ENCODE results near the gene NR1I2. TPM values are rescaled to one million over a fixed set of nuclear protein-coding genes. Genes with fewer than 3 reads are reported as not detected.

The NR1I2 gene
- total and polyA plus RNA-seq, 2 donors (not counting 3 experiments of a cell fraction or from before 2014, with no cell fraction given): 0.03 TPM; not detected in 1

GRCh38 chr3:119794401-119794800 lies 12.5 kb downstream of the NR1I2 start:
- no peaks in the 10 kb centered on the region for H3K27me3 ChIP-seq (ENCODE audit: control insufficient read depth in 2 of 2, insufficient read depth in 2 of 2, low read length in 2 of 2)
- no peak overlapping the region for H2AFZ ChIP-seq (ENCODE audit: low read depth, low read length)
- H3K4me2 ChIP-seq (ENCODE audit: insufficient read depth, low read length): no peak overlapping the region
- no peaks in the 10 kb centered on the region for H3K9me1 ChIP-seq (replicated peaks; ENCODE audit: control insufficient read depth, extremely low read depth, insufficient read depth, low read length)
- ChIA-PET CTCF (no interaction called here), POLR2A (no interaction called here)
- H3K9me3 ChIP-seq (replicated peaks; ENCODE audit: control insufficient read depth, insufficient read depth, low read length): no peaks in the 10 kb centered on the region
- DNase-seq (ENCODE audit: low read depth, low spot score): no peak
- no peaks in the 10 kb centered on the region for H4K20me1 ChIP-seq (replicated peaks; ENCODE audit: control insufficient read depth, extremely low read depth, insufficient read depth, low read length)
- TF ChIP-seq JUN (IDR thresholded peaks at IDR 0.05; ENCODE audit: borderline replicate concordance, insufficient read depth, insufficient read length, low read depth) (no peak), POLR2AphosphoS5 (IDR thresholded peaks at IDR 0.05; ENCODE audit: insufficient read depth, low read depth, low read length) (no peak), POLR2A (IDR thresholded peaks at IDR 0.05; ENCODE audit: low read depth, low read length) (no peak), FOS (IDR thresholded peaks at IDR 0.05; ENCODE audit: borderline replicate concordance, insufficient read depth, low read length) (no peak), MYC (IDR thresholded peaks at IDR 0.05; ENCODE audit: low read depth, low read length) (no peak), EZH2 (IDR thresholded peaks at IDR 0.05; ENCODE audit: borderline replicate concordance, low read depth, low read length, severe bottlenecking) (no peak), GATA2 (IDR thresholded peaks at IDR 0.05; ENCODE audit: insufficient read depth, insufficient read length, low read depth, low read length) (no peak), CTCF (IDR thresholded peaks at IDR 0.05; ENCODE audit: extremely low read depth in 1 of 2, insufficient read depth in 1 of 2, low read depth in 1 of 2, low read length in 2 of 2) (no peak)
- TF ChIP-seq, protein P1, sequence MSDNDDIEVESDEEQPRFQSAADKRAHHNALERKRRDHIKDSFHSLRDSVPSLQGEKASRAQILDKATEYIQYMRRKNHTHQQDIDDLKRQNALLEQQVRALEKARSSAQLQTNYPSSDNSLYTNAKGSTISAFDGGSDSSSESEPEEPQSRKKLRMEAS (IDR thresholded peaks at IDR 0.05; ENCODE audit: insufficient read depth, insufficient read length): no peak
- no TSS peak for BruUV-seq (replicated peaks)
- no peak overlapping the region for H3K27ac ChIP-seq (ENCODE audit: insufficient read depth, low read depth, low read length)
- dilution Hi-C loops (cut with MboI; ENCODE audit: extremely low pct_ligation_motif_present, low sequenced_read_pairs): no loop called here
- H3K9ac ChIP-seq (replicated peaks; ENCODE audit: extremely low read depth, insufficient read depth, low read length): no peak overlapping the region
- H3K4me1 ChIP-seq (ENCODE audit: control insufficient read depth, extremely low read depth, insufficient read depth, low read length): peaks cover 5% of the 10 kb centered on the region
- H3K36me3 ChIP-seq (ENCODE audit: control insufficient read depth in 2 of 2, extremely low read depth in 1 of 2, insufficient read depth in 2 of 2, low read length in 2 of 2): no peaks in the 10 kb centered on the region
- no peak for FAIRE-seq
- H3K79me2 ChIP-seq (ENCODE audit: control insufficient read depth, insufficient read depth, low read length): no peaks in the 10 kb centered on the region
- intact Hi-C loops (cut with micrococcal nuclease): no loop called here
- no peak overlapping the region for H3K4me3 ChIP-seq (replicated peaks in 1 of 3; ENCODE audit: insufficient read depth in 1 of 3, low read depth in 1 of 3, low read length in 3 of 3)
